Loucy (cell line): ENCODE measurements around the gene MBNL1.

Experiments used
- H2AFZ ChIP-seq: fragments of 200-600 bp; sonication (generic); 2 replicates; pipeline ENCODE4 v1.6.0; 2016; ENCODE audit warnings: antibody characterized with exemption, mild to moderate bottlenecking, low read length, moderate library complexity
- H3F3A ChIP-seq: fragments of 200-600 bp; 2 replicates; pipeline ENCODE4 v1.6.0; 2016; ENCODE audit warnings: antibody characterized with exemption, low read depth, mild to moderate bottlenecking
- H3K27me3 ChIP-seq: fragments of 200-600 bp; sonication (generic); 2 replicates; pipeline ENCODE4 v1.6.1; 2014; ENCODE audit warnings: low read length, mild to moderate bottlenecking; ENCODE audit not compliant: insufficient read depth, poor library complexity, severe bottlenecking
- H3K36me3 ChIP-seq: fragments of 200-600 bp; sonication (generic); 2 replicates; pipeline ENCODE4 v1.6.1; 2016; ENCODE audit warnings: low read length; ENCODE audit not compliant: insufficient read depth
- H3K4me1 ChIP-seq: fragments of 200-600 bp; sonication (generic); 2 replicates; pipeline ENCODE4 v1.5.1; 2014; ENCODE audit warnings: low read length, mild to moderate bottlenecking; ENCODE audit not compliant: insufficient read depth, poor library complexity, severe bottlenecking
- H3K4me2 ChIP-seq: fragments of 200-600 bp; sonication (generic); 2 replicates; pipeline ENCODE4 v1.6.0; 2014; ENCODE audit warnings: antibody characterized with exemption, low read length, low read depth, mild to moderate bottlenecking; ENCODE audit not compliant: poor library complexity, severe bottlenecking
- H3K4me3 ChIP-seq: fragments of 200-600 bp; sonication (generic); 2 replicates; pipeline ENCODE4 v1.5.1; 2014; ENCODE audit warnings: low read length, mild to moderate bottlenecking, mixed read lengths; ENCODE audit not compliant: poor library complexity, severe bottlenecking
- H3K79me2 ChIP-seq: fragments of 200-600 bp; sonication (generic); 2 replicates; pipeline ENCODE4 v1.6.1; 2014; ENCODE audit warnings: low read length; ENCODE audit not compliant: insufficient read depth
- H3K9ac ChIP-seq: fragments of 200-600 bp; sonication (generic); 2 replicates; pipeline ENCODE4 v1.6.0; 2014; ENCODE audit warnings: mild to moderate bottlenecking, low read depth, low read length, moderate library complexity; ENCODE audit not compliant: poor library complexity, severe bottlenecking
- H3K9me2 ChIP-seq: fragments of 200-600 bp; sonication (generic); replicated peaks from 2 replicates; pipeline ENCODE4 v1.6.1; 2016; ENCODE audit warnings: low read depth, low read length, mixed read lengths
- H3K9me3 ChIP-seq: fragments of 200-600 bp; sonication (generic); 2 replicates; pipeline ENCODE4 v1.6.1; 2014; ENCODE audit warnings: mild to moderate bottlenecking, antibody characterized with exemption, low read length, low read depth; ENCODE audit not compliant: insufficient read depth
- H4K20me1 ChIP-seq: fragments of 200-600 bp; sonication (generic); 2 replicates; pipeline ENCODE4 v1.6.0; 2014; ENCODE audit warnings: antibody characterized with exemption, low read length, mild to moderate bottlenecking; ENCODE audit not compliant: insufficient read depth, poor library complexity, severe bottlenecking
- CTCF ChIP-seq: fragments of 200-600 bp; sonication (generic); conservative IDR thresholded peaks from 2 replicates; pipeline ENCODE4 v1.5.1; 2014; ENCODE audit warnings: mild to moderate bottlenecking, antibody characterized with exemption, low read length
- EZH2phosphoT487 ChIP-seq: fragments of 200-600 bp; IDR thresholded peaks from 2 replicates; pipeline ENCODE4 v1.6.1; 2018; ENCODE audit warnings: antibody characterized with exemption, mild to moderate bottlenecking, moderate library complexity, borderline replicate concordance

Gene MBNL1

GRCh38 chr3:152486364-152486763 lies 217.6 kb downstream of the MBNL1 start:
- Histone ChIP-seq H3K9me3 (no peaks in the 10 kb centered on the region; the same call in 1 of the 2 replicates), H3K4me2 (no peak overlapping the region), H3K36me3 (no peaks in the 10 kb centered on the region; the same call in 1 of the 2 replicates), H3K4me3 (no peak overlapping the region), H3K79me2 (no peaks in the 10 kb centered on the region), H3K4me1 (no peaks in the 10 kb centered on the region), H2AFZ (no peak overlapping the region), H3K9me2 (no peaks in the 10 kb centered on the region), H4K20me1 (no peaks in the 10 kb centered on the region), H3F3A (no peaks in the 10 kb centered on the region), H3K27me3 (no peaks in the 10 kb centered on the region), H3K9ac (no peak overlapping the region)
- TF ChIP-seq EZH2phosphoT487 = no peak
- TF ChIP-seq CTCF = no peak

DNA sequence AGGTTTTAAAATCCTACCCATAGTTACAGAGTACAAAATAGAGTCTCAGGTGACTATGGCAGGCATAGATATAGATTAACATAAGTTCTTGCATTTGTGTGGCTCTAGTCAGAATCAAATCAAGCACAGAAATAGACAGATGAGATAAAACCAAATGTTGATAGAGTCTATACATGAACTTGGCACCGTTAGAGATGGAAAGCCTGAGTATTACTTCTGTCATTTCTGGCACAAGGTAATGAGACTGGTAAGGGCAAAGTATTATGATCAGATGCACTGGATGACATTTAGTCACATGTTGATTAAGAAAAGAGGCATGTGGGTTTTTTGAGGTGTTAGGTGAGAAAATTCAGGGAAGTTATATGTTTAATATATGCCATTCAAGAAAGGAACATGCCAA lies 219.7 kb downstream of the MBNL1 start:
- H3K9me3 ChIP-seq = no peaks in the 10 kb centered on the region
- H3K4me3 ChIP-seq = no peak overlapping the region
- H3K9ac ChIP-seq = no peak overlapping the region
- no peaks in the 10 kb centered on the region for H3K27me3 ChIP-seq
- no peaks in the 10 kb centered on the region for H4K20me1 ChIP-seq
- no peak overlapping the region for H3K4me2 ChIP-seq
- no peaks in the 10 kb centered on the region for H3K4me1 ChIP-seq
- no peaks in the 10 kb centered on the region for H3F3A ChIP-seq
- TF ChIP-seq CTCF (no peak), EZH2phosphoT487 (no peak)
- H2AFZ ChIP-seq = no peak overlapping the region
- H3K79me2 ChIP-seq = no peaks in the 10 kb centered on the region
- no peaks in the 10 kb centered on the region for H3K36me3 ChIP-seq
- H3K9me2 ChIP-seq = no peaks in the 10 kb centered on the region

- no peak overlapping the region for H2AFZ ChIP-seq
- no peaks in the 10 kb centered on the region for H3K9me3 ChIP-seq
- H3K27me3 ChIP-seq = no peaks in the 10 kb centered on the region
- TF ChIP-seq EZH2phosphoT487 (no peak), CTCF (no peak)
- no peak overlapping the region for H3K9ac ChIP-seq
- no peak overlapping the region for H3K4me2 ChIP-seq
- no peaks in the 10 kb centered on the region for H3F3A ChIP-seq
- H3K79me2 ChIP-seq = no peaks in the 10 kb centered on the region
- no peaks in the 10 kb centered on the region for H3K9me2 ChIP-seq
- H3K4me3 ChIP-seq = no peak overlapping the region
- no peaks in the 10 kb centered on the region for H3K36me3 ChIP-seq
- H3K4me1 ChIP-seq = peaks cover 4% of the 10 kb centered on the region
- H4K20me1 ChIP-seq = no peaks in the 10 kb centered on the region
Measured at GRCh38 chr3:152491922-152492321, 223.2 kb downstream of the MBNL1 start.
